ENCODE results near the gene AGT.

AGT gene

DNA sequence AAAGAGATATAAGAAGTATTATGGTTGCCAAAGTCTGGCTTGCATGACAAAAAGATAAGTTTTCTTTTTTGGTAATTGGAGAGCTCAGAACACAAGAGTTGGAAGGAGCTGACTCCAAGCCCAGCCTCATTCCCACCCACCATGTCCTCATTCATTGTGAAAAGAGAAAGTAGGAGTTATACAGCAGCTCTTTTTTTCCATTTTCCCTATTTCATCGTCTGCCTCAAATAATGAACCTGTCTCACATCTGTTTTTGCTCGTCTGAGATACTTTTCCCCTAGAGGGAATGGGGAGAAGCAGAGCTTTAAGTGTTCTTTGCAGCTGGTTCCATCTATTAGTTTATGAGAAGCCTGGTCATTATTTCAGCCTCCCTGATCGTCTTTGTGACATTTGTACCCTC lies 34.7 kb downstream of the AGT start:
- Histone ChIP-seq H4K8ac (ENCODE audit: low read length) (no peak overlapping the region), H3K4me2 (ENCODE audit: low read length, poor library complexity, severe bottlenecking) (no peak overlapping the region), H3K27ac (ENCODE audit: low read length, poor library complexity, severe bottlenecking) (no peak overlapping the region), H3K18ac (ENCODE audit: low read depth in 1 of 2, low read length in 2 of 2) (no peak overlapping the region), H3K9me3 (ENCODE audit: control insufficient read depth, low read length) (no peaks in the 10 kb centered on the region), H2AFZ (ENCODE audit: low read depth, low read length) (no peak overlapping the region), H2BK5ac (ENCODE audit: low read depth, low read length, poor library complexity, severe bottlenecking) (no peak overlapping the region), H3K9ac (ENCODE audit: low read length) (no peak overlapping the region), H3K79me1 (replicated peaks; ENCODE audit: low read length, poor library complexity, severe bottlenecking) (peaks cover 5% of the 10 kb centered on the region), H2BK120ac (ENCODE audit: low read depth, low read length) (no peak overlapping the region), H3K27me3 (ENCODE audit: control insufficient read depth in 1 of 2, insufficient read depth in 1 of 2, low read length in 2 of 2) (no peaks in the 10 kb centered on the region), H2AK5ac (ENCODE audit: low read length, severe bottlenecking) (no peak overlapping the region), H2BK15ac (ENCODE audit: low read depth, poor library complexity, severe bottlenecking) (no peak overlapping the region), H4K91ac (ENCODE audit: low read length) (no peak overlapping the region), H3K14ac (ENCODE audit: low read length in 2 of 2) (no peak overlapping the region), H3K4ac (ENCODE audit: low read depth in 1 of 2, low read length in 2 of 2) (no peak overlapping the region), H3K4me1 (ENCODE audit: control insufficient read depth, insufficient read depth, low read depth, low read length) (peaks cover 9% of the 10 kb centered on the region), H3K4me3 (ENCODE audit: insufficient read depth in 1 of 2, low read depth in 1 of 2, low read length in 2 of 2) (no peak overlapping the region), H3K23ac (ENCODE audit: low read length in 2 of 2) (no peak overlapping the region), H2BK12ac (ENCODE audit: low read length in 2 of 2) (no peak overlapping the region), H3K36me3 (ENCODE audit: control insufficient read depth in 1 of 2, insufficient read depth in 2 of 2, low read depth in 1 of 2, low read length in 2 of 2) (peaks cover 14 to 77% of the 10 kb centered on the region in 2 experiments)
- no peak for DNase-seq
- WGBS: 93% methylated on average over 3 of the region's 3 CpGs

GRCh38 chr1:230677200-230677599 lies 36.7 kb downstream of the AGT start:
- no peak overlapping the region for H3K9ac ChIP-seq (ENCODE audit: low read length)
- H3K14ac ChIP-seq (ENCODE audit: low read length in 2 of 2): no peak overlapping the region
- H3K9me3 ChIP-seq (ENCODE audit: control insufficient read depth, low read length): no peaks in the 10 kb centered on the region
- no peak overlapping the region for H2BK15ac ChIP-seq (ENCODE audit: low read depth, poor library complexity, severe bottlenecking)
- H2AK5ac ChIP-seq (ENCODE audit: low read length, severe bottlenecking): no peak overlapping the region
- H3K23ac ChIP-seq (ENCODE audit: low read length in 2 of 2): no peak overlapping the region
- H3K4ac ChIP-seq (ENCODE audit: low read depth in 1 of 2, low read length in 2 of 2): no peak overlapping the region
- H2BK12ac ChIP-seq (ENCODE audit: low read length in 2 of 2): no peak overlapping the region
- no peaks in the 10 kb centered on the region for H3K27me3 ChIP-seq (ENCODE audit: control insufficient read depth in 1 of 2, insufficient read depth in 1 of 2, low read length in 2 of 2)
- DNase-seq: no peak
- H2AFZ ChIP-seq (ENCODE audit: low read depth, low read length): no peak overlapping the region
- 80% methylated on average over 1 of the region's 1 CpG for WGBS
- peaks cover 3% of the 10 kb centered on the region for H3K79me1 ChIP-seq (replicated peaks; ENCODE audit: low read length, poor library complexity, severe bottlenecking)
- H3K36me3 ChIP-seq (ENCODE audit: control insufficient read depth in 1 of 2, insufficient read depth in 2 of 2, low read depth in 1 of 2, low read length in 2 of 2): peaks cover 9 to 82% of the 10 kb centered on the region in 2 experiments
- no peak overlapping the region for H3K4me2 ChIP-seq (ENCODE audit: low read length, poor library complexity, severe bottlenecking)
- peaks cover 5% of the 10 kb centered on the region for H3K4me1 ChIP-seq (ENCODE audit: control insufficient read depth, insufficient read depth, low read depth, low read length)
- H4K8ac ChIP-seq (ENCODE audit: low read length): no peak overlapping the region
- H2BK120ac ChIP-seq (ENCODE audit: low read depth, low read length): no peak overlapping the region
- no peak overlapping the region for H3K18ac ChIP-seq (ENCODE audit: low read depth in 1 of 2, low read length in 2 of 2)
- no peak overlapping the region for H3K27ac ChIP-seq (ENCODE audit: low read length, poor library complexity, severe bottlenecking)
- no peak overlapping the region for H3K4me3 ChIP-seq (ENCODE audit: insufficient read depth in 1 of 2, low read depth in 1 of 2, low read length in 2 of 2)
- H4K91ac ChIP-seq (ENCODE audit: low read length): no peak overlapping the region
- no peak overlapping the region for H2BK5ac ChIP-seq (ENCODE audit: low read depth, low read length, poor library complexity, severe bottlenecking)

DNA sequence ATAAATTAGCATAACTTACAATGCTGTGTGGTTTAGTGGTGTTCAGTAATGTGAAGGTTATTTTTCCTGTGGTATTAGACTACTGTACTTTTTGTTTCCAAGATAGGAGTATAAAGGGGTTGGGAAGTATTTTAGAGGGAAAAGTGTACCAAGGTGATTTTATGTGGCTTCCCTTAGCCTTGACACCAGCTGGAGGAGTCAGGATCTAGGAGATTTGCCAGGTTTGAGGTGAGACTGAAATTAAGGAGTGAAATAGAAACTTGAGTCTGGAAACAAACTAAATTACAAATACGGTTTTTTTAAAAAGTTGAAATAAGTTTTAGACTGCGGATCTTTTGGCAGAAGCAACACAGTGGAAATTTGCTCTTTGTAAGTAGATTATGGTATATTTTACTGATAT lies 39.3 kb downstream of the AGT start:
- no peak overlapping the region for H2AFZ ChIP-seq (ENCODE audit: low read depth, low read length)
- no peak overlapping the region for H3K18ac ChIP-seq (ENCODE audit: low read depth in 1 of 2, low read length in 2 of 2)
- H2BK15ac ChIP-seq (ENCODE audit: low read depth, poor library complexity, severe bottlenecking): no peak overlapping the region
- H3K9me3 ChIP-seq (ENCODE audit: control insufficient read depth, low read length): no peaks in the 10 kb centered on the region
- no peak overlapping the region for H3K23ac ChIP-seq (ENCODE audit: low read length in 2 of 2)
- H3K4me1 ChIP-seq (ENCODE audit: control insufficient read depth, insufficient read depth, low read depth, low read length): peaks cover 1% of the 10 kb centered on the region
- H3K36me3 ChIP-seq (ENCODE audit: control insufficient read depth in 1 of 2, insufficient read depth in 2 of 2, low read depth in 1 of 2, low read length in 2 of 2): peaks cover 11 to 98% of the 10 kb centered on the region in 2 experiments
- no peak overlapping the region for H3K14ac ChIP-seq (ENCODE audit: low read length in 2 of 2)
- H2BK5ac ChIP-seq (ENCODE audit: low read depth, low read length, poor library complexity, severe bottlenecking): no peak overlapping the region
- H2BK12ac ChIP-seq (ENCODE audit: low read length in 2 of 2): no peak overlapping the region
- H3K4me3 ChIP-seq (ENCODE audit: insufficient read depth in 1 of 2, low read depth in 1 of 2, low read length in 2 of 2): no peak overlapping the region
- H3K4me2 ChIP-seq (ENCODE audit: low read length, poor library complexity, severe bottlenecking): no peak overlapping the region
- no peak overlapping the region for H3K4ac ChIP-seq (ENCODE audit: low read depth in 1 of 2, low read length in 2 of 2)
- H4K91ac ChIP-seq (ENCODE audit: low read length): no peak overlapping the region
- no peaks in the 10 kb centered on the region for H3K27me3 ChIP-seq (ENCODE audit: control insufficient read depth in 1 of 2, insufficient read depth in 1 of 2, low read length in 2 of 2)
- no peak overlapping the region for H3K9ac ChIP-seq (ENCODE audit: low read length)
- no peak overlapping the region for H2BK120ac ChIP-seq (ENCODE audit: low read depth, low read length)
- no peak overlapping the region for H3K27ac ChIP-seq (ENCODE audit: low read length, poor library complexity, severe bottlenecking)
- no peak overlapping the region for H2AK5ac ChIP-seq (ENCODE audit: low read length, severe bottlenecking)
- no peak for DNase-seq
- H4K8ac ChIP-seq (ENCODE audit: low read length): no peak overlapping the region
- 98% methylated on average over 2 of the region's 2 CpGs for WGBS
- H3K79me1 ChIP-seq (replicated peaks; ENCODE audit: low read length, poor library complexity, severe bottlenecking): peaks cover 5% of the 10 kb centered on the region

- peaks cover 3% of the 10 kb centered on the region for H3K79me1 ChIP-seq (replicated peaks; ENCODE audit: low read length, poor library complexity, severe bottlenecking)
- no peak overlapping the region for H3K4me2 ChIP-seq (ENCODE audit: low read length, poor library complexity, severe bottlenecking)
- H2AFZ ChIP-seq (ENCODE audit: low read depth, low read length): no peak overlapping the region
- H3K4ac ChIP-seq (ENCODE audit: low read depth in 1 of 2, low read length in 2 of 2): no peak overlapping the region
- no peak overlapping the region for H2BK120ac ChIP-seq (ENCODE audit: low read depth, low read length)
- no peak overlapping the region for H2BK12ac ChIP-seq (ENCODE audit: low read length in 2 of 2)
- H3K9me3 ChIP-seq (ENCODE audit: control insufficient read depth, low read length): no peaks in the 10 kb centered on the region
- H2BK15ac ChIP-seq (ENCODE audit: low read depth, poor library complexity, severe bottlenecking): no peak overlapping the region
- no peak overlapping the region for H2BK5ac ChIP-seq (ENCODE audit: low read depth, low read length, poor library complexity, severe bottlenecking)
- H4K91ac ChIP-seq (ENCODE audit: low read length): no peak overlapping the region
- peaks cover 20 to 98% of the 10 kb centered on the region in 2 experiments for H3K36me3 ChIP-seq (ENCODE audit: control insufficient read depth in 1 of 2, insufficient read depth in 2 of 2, low read depth in 1 of 2, low read length in 2 of 2)
- H3K18ac ChIP-seq (ENCODE audit: low read depth in 1 of 2, low read length in 2 of 2): no peak overlapping the region
- H4K8ac ChIP-seq (ENCODE audit: low read length): no peak overlapping the region
- no peak overlapping the region for H3K14ac ChIP-seq (ENCODE audit: low read length in 2 of 2)
- H3K23ac ChIP-seq (ENCODE audit: low read length in 2 of 2): no peak overlapping the region
- no peak overlapping the region for H2AK5ac ChIP-seq (ENCODE audit: low read length, severe bottlenecking)
- WGBS: 99% methylated on average over 8 of the region's 8 CpGs
- no peak overlapping the region for H3K27ac ChIP-seq (ENCODE audit: low read length, poor library complexity, severe bottlenecking)
- H3K9ac ChIP-seq (ENCODE audit: low read length): no peak overlapping the region
- H3K4me3 ChIP-seq (ENCODE audit: insufficient read depth in 1 of 2, low read depth in 1 of 2, low read length in 2 of 2): no peak overlapping the region
- peaks cover 1% of the 10 kb centered on the region for H3K4me1 ChIP-seq (ENCODE audit: control insufficient read depth, insufficient read depth, low read depth, low read length)
- H3K27me3 ChIP-seq (ENCODE audit: control insufficient read depth in 1 of 2, insufficient read depth in 1 of 2, low read length in 2 of 2): no peaks in the 10 kb centered on the region
- DNase-seq: no peak
These were observed 44.4 kb downstream of the AGT start for GRCh38 chr1:230669543-230669942.

Data from mesenchymal stem cell (in vitro differentiated cells and primary cell).